ENCODE results near the gene DAB2IP.

Gene DAB2IP

GRCh38 chr9:121725008-121725775 lies 73.8 kb downstream of the DAB2IP start:
- peak; percentile 87 for DNase-seq (ENCODE audit: low spot score)
- TF ChIP-seq, protein P1, sequence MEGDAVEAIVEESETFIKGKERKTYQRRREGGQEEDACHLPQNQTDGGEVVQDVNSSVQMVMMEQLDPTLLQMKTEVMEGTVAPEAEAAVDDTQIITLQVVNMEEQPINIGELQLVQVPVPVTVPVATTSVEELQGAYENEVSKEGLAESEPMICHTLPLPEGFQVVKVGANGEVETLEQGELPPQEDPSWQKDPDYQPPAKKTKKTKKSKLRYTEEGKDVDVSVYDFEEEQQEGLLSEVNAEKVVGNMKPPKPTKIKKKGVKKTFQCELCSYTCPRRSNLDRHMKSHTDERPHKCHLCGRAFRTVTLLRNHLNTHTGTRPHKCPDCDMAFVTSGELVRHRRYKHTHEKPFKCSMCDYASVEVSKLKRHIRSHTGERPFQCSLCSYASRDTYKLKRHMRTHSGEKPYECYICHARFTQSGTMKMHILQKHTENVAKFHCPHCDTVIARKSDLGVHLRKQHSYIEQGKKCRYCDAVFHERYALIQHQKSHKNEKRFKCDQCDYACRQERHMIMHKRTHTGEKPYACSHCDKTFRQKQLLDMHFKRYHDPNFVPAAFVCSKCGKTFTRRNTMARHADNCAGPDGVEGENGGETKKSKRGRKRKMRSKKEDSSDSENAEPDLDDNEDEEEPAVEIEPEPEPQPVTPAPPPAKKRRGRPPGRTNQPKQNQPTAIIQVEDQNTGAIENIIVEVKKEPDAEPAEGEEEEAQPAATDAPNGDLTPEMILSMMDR (conservative IDR thresholded peaks at IDR 0.05; ENCODE audit: low read depth), result no peak
- ChIA-PET POLR2A (ENCODE audit: low non-redundant PET) (no interaction called here), CTCF (no interaction called here)
- peak overlapping the region; percentile 90 for H3K27ac ChIP-seq

- ChIA-PET POLR2A (ENCODE audit: low non-redundant PET) (no interaction called here), CTCF (interaction anchor here (0.6 to 0.9 kb wide), 2 partner anchors 32 to 182 kb away, joined by 3 read pairs; no protein-coding TSS in a partner anchor)
- TF ChIP-seq, protein P1 (conservative IDR thresholded peaks at IDR 0.05; ENCODE audit: low read depth), result no peak
- DNase-seq (ENCODE audit: low spot score), result no peak
- H3K27ac ChIP-seq, result peak overlapping the region; percentile 11
Measured at GRCh38 chr9:121727295-121728020, 76.0 kb downstream of the DAB2IP start.

- no peak for DNase-seq (ENCODE audit: low spot score)
- ChIA-PET CTCF (interaction anchor here (0.7 kb wide), 1 partner anchor 302 kb away, joined by 3 read pairs; no protein-coding TSS in a partner anchor), POLR2A (ENCODE audit: low non-redundant PET) (no interaction called here)
- TF ChIP-seq, protein P1 (conservative IDR thresholded peaks at IDR 0.05; ENCODE audit: low read depth), result no peak
- no peak overlapping the region for H3K27ac ChIP-seq
Measured at GRCh38 chr9:121728916-121729315, 77.5 kb downstream of the DAB2IP start.

- H3K27ac ChIP-seq, result peak overlapping the region; percentile 13
- TF ChIP-seq, protein P1 (conservative IDR thresholded peaks at IDR 0.05; ENCODE audit: low read depth), result no peak
- DNase-seq (ENCODE audit: low spot score), result no peak
- ChIA-PET CTCF (interaction anchor here (0.7 kb wide), 1 partner anchor 303 kb away, joined by 3 read pairs; no protein-coding TSS in a partner anchor), POLR2A (ENCODE audit: low non-redundant PET) (no interaction called here)
Measured at GRCh38 chr9:121729769-121730562, 78.5 kb downstream of the DAB2IP start.

DNA sequence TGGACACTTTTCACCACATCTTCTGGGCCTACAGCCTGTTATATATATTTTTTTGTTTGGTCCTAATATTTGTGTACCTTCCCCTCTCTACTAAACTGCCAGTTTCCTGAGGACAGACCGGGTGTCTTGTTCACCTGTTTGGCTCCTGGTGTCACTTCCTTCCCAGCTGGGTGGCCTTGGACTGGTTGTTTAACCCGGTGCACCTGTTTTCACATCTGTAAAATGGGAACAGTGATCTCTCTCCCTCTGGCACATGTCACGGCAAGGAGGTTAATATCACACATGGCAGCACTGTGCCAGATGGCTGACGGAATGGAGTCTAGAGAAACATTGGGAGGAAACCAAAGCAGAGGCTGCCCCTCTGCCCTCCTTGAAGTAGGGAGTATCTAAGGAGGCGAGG lies 79.7 kb downstream of the DAB2IP start:
- ChIA-PET CTCF (interaction anchor here (0.6 kb wide), 1 partner anchor 80 kb away, joined by 4 read pairs; no protein-coding TSS in a partner anchor), POLR2A (ENCODE audit: low non-redundant PET) (no interaction called here)
- no peak for DNase-seq (ENCODE audit: low spot score)
- no peak overlapping the region; the same call in 1 of the 2 replicates for H3K27ac ChIP-seq
- TF ChIP-seq, protein P1 (conservative IDR thresholded peaks at IDR 0.05; ENCODE audit: low read depth), result no peak

DNA sequence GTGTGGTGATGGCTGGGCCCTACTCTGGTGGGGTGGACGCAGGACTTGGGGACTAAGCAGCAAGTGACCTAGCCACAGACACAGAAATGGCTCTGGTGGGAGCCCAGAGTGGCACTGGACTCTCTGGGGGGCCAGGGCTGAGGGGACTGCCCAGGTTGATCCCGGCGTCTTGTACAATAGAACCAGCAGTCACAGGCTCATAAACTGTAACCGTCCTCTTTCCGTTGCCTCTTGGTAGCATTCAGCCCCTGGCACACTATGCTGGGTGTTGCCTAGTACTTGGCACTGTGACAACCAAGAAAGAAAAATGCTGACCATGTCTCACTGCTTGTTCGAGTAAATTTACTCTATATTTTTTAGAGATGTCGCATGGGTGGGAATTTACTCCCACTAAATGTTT lies 80.5 kb downstream of the DAB2IP start:
- ChIA-PET CTCF (no interaction called here), POLR2A (ENCODE audit: low non-redundant PET) (no interaction called here)
- DNase-seq (ENCODE audit: low spot score), result no peak
- TF ChIP-seq, protein P1 (conservative IDR thresholded peaks at IDR 0.05; ENCODE audit: low read depth), result no peak
- peak overlapping the region; percentile 47 for H3K27ac ChIP-seq

All from RWPE1 (cell line).